Omental fat pad (tissue), 4 donors: ENCODE data around the gene OR8D2. TPM values are rescaled to one million over a fixed set of nuclear protein-coding genes. Genes with fewer than 3 reads are reported as not detected.

Experiments
- ATAC-seq: fragments of 150-250 bp; one replicate; pipeline ENCODE4 v1.9.1; 2016; ENCODE audit warnings: mild to moderate bottlenecking, moderate library complexity; ENCODE audit not compliant: low FRiP score
- DNase-seq: peaks from one replicate; pipeline ENCODE4 v3.0.0-alpha.2; 2019; ENCODE audit warnings: low spot score
- total RNA-seq, 4 donors: library from RNA; depleted of rRNA; stranded (reverse); fragments of >200 nt; gene quantifications; one replicate each; pipeline ENCODE4 v1.1.0, GENCODE V29; 2016
- TF ChIP-seq, protein P1 (sequence below), 3 donors: fragments of 450-650 bp; IDR thresholded peaks; one replicate each; pipeline ENCODE4 v1.5.1; 2016 to 2017; ENCODE audit warnings: antibody characterized with exemption in 3 of 3, mild to moderate bottlenecking in 3 of 3, moderate library complexity in 2 of 3

Gene OR8D2, protein sequence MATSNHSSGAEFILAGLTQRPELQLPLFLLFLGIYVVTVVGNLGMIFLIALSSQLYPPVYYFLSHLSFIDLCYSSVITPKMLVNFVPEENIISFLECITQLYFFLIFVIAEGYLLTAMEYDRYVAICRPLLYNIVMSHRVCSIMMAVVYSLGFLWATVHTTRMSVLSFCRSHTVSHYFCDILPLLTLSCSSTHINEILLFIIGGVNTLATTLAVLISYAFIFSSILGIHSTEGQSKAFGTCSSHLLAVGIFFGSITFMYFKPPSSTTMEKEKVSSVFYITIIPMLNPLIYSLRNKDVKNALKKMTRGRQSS
- total RNA-seq, result not detected

GRCh38 chr11:124320097-124320496 lies at the start of gene OR8D2:
Gene OR8D2, minus strand, starts transcription at chr11:124320197. Its CDS starts 0 bp downstream, at chr11:124320197.
- no peak for ATAC-seq
- TF ChIP-seq, protein P1, sequence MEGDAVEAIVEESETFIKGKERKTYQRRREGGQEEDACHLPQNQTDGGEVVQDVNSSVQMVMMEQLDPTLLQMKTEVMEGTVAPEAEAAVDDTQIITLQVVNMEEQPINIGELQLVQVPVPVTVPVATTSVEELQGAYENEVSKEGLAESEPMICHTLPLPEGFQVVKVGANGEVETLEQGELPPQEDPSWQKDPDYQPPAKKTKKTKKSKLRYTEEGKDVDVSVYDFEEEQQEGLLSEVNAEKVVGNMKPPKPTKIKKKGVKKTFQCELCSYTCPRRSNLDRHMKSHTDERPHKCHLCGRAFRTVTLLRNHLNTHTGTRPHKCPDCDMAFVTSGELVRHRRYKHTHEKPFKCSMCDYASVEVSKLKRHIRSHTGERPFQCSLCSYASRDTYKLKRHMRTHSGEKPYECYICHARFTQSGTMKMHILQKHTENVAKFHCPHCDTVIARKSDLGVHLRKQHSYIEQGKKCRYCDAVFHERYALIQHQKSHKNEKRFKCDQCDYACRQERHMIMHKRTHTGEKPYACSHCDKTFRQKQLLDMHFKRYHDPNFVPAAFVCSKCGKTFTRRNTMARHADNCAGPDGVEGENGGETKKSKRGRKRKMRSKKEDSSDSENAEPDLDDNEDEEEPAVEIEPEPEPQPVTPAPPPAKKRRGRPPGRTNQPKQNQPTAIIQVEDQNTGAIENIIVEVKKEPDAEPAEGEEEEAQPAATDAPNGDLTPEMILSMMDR (IDR thresholded peaks at IDR 0.05), result no peak
- DNase-seq, result no peak

GRCh38 chr11:124359566-124359965 lies 39.6 kb upstream of the OR8D2 start:
- ATAC-seq, result no peak
- TF ChIP-seq, protein P1 (IDR thresholded peaks at IDR 0.05), result no peak
- DNase-seq, result no peak

- TF ChIP-seq, protein P1 (IDR thresholded peaks at IDR 0.05), result no peak
- no peak for ATAC-seq
Measured at GRCh38 chr11:124346311-124346955, 26.4 kb upstream of the OR8D2 start.

GRCh38 chr11:124344346-124344745 lies 24.3 kb upstream of the OR8D2 start:
- ATAC-seq (no peak), DNase-seq (no peak)
- TF ChIP-seq, protein P1 (IDR thresholded peaks at IDR 0.05), result no peak

More at GRCh38 chr11:124346311-124346955, 26.4 kb upstream of the OR8D2 start:
- no peak for DNase-seq

DNA sequence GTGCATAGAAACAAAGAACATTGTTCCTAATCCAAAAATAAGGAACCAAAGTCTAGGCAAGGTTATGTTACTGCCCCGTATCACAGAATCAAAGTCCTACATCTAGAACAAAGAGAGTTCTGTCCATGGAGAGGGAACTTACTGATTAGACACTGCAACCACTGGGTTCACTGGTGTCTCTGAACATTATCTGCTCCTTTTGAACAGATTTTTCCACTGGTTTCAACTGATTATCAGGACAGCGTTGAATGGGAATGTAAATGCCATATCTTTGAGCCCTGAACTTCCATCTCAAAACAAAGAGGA lies 20.1 kb upstream of the OR8D2 start:
- ATAC-seq (no peak), DNase-seq (no peak)
- TF ChIP-seq, protein P1 (IDR thresholded peaks at IDR 0.05), result no peak

GRCh38 chr11:124339396-124340141 lies 19.6 kb upstream of the OR8D2 start:
- ATAC-seq, result no peak
- TF ChIP-seq, protein P1 (IDR thresholded peaks at IDR 0.05), result no peak
- no peak for DNase-seq
